ENCODE data around the gene IPO11.
"Not testable (repeated sequence)": the region's sequence is repeated elsewhere in the genome, so short reads cannot be mapped to it uniquely, and the experiment has no call there.

Gene IPO11

GRCh38 chr5:62555930-62556329 lies 143.4 kb downstream of the IPO11 start:
- Histone ChIP-seq H3K9ac (ENCODE audit: low read length) (no peak overlapping the region), H3K36me3 (ENCODE audit: insufficient read depth, low read length) (no peaks in the 10 kb centered on the region), H3K9me3 (ENCODE audit: low read length) (no peaks in the 10 kb centered on the region), H3K4me1 (ENCODE audit: insufficient read depth, low read length) (no peaks in the 10 kb centered on the region), H3K27ac (ENCODE audit: low read depth, low read length) (no peak overlapping the region), H3K27me3 (ENCODE audit: control insufficient read depth in 1 of 2, insufficient read depth in 2 of 2, low read length in 2 of 2) (no peaks in the 10 kb centered on the region), H3K4me3 (ENCODE audit: low read depth in 1 of 2, low read length in 2 of 2) (no peak overlapping the region)

- Histone ChIP-seq H3K27ac (ENCODE audit: low read depth, low read length) (no peak overlapping the region), H3K9ac (ENCODE audit: low read length) (no peak overlapping the region), H3K4me1 (ENCODE audit: insufficient read depth, low read length) (no peaks in the 10 kb centered on the region), H3K27me3 (ENCODE audit: control insufficient read depth in 1 of 2, insufficient read depth in 2 of 2, low read length in 2 of 2) (no peaks in the 10 kb centered on the region), H3K36me3 (ENCODE audit: insufficient read depth, low read length) (no peaks in the 10 kb centered on the region), H3K4me3 (ENCODE audit: low read depth in 1 of 2, low read length in 2 of 2) (no peak overlapping the region), H3K9me3 (ENCODE audit: low read length) (no peaks in the 10 kb centered on the region)
Measured at GRCh38 chr5:62558941-62559340, 146.4 kb downstream of the IPO11 start.

DNA sequence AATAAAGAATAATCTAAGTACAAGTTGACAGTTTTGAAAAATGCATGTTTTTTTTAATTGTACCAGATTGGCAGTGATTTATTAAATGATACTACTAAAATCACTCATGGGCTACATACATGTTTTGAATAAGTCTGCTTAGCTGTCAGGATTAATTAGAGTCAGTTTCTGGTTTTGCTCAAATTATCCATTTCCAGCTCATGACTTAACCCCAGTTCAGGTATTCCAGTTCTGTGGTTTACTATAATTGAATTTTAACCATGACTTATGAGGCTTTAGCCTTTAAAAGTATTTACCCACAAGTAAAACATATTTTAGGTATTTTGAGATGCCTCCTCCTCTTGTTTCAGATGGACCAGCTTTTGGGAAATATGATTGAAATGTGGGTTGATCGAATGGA lies 148.2 kb downstream of the IPO11 start:
- Histone ChIP-seq H3K9ac (ENCODE audit: low read length) (no peak overlapping the region), H3K4me1 (ENCODE audit: insufficient read depth, low read length) (no peaks in the 10 kb centered on the region), H3K9me3 (ENCODE audit: low read length) (no peaks in the 10 kb centered on the region), H3K36me3 (ENCODE audit: insufficient read depth, low read length) (no peaks in the 10 kb centered on the region), H3K27ac (ENCODE audit: low read depth, low read length) (no peak overlapping the region), H3K27me3 (ENCODE audit: control insufficient read depth in 1 of 2, insufficient read depth in 2 of 2, low read length in 2 of 2) (no peaks in the 10 kb centered on the region), H3K4me3 (ENCODE audit: low read depth in 1 of 2, low read length in 2 of 2) (no peak overlapping the region)

DNA sequence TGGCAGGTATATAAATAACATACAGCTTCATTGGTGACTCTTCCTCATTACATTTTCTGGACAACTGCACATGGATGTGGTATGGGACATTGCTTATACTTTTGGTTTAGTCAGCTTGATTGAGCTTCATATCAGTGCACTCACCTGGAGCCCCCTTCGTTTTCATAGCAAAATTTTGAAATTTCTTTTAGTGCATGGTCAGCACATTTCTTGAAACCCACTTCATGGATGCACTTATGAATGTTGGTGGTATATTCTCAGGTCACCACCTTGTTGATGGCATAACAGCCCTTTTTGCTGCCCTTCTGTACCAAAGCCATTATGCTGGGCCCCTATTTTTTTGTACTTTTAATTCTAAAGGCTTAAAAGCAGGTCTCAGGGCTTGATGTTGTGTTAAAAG lies 149.3 kb downstream of the IPO11 start:
- Histone ChIP-seq H3K9me3 (ENCODE audit: low read length) (no peaks in the 10 kb centered on the region), H3K9ac (ENCODE audit: low read length) (no peak overlapping the region), H3K4me3 (ENCODE audit: low read depth in 1 of 2, low read length in 2 of 2) (no peak overlapping the region), H3K27me3 (ENCODE audit: control insufficient read depth in 1 of 2, insufficient read depth in 2 of 2, low read length in 2 of 2) (no peaks in the 10 kb centered on the region), H3K36me3 (ENCODE audit: insufficient read depth, low read length) (no peaks in the 10 kb centered on the region), H3K4me1 (ENCODE audit: insufficient read depth, low read length) (no peaks in the 10 kb centered on the region), H3K27ac (ENCODE audit: low read depth, low read length) (no peak overlapping the region)

DNA sequence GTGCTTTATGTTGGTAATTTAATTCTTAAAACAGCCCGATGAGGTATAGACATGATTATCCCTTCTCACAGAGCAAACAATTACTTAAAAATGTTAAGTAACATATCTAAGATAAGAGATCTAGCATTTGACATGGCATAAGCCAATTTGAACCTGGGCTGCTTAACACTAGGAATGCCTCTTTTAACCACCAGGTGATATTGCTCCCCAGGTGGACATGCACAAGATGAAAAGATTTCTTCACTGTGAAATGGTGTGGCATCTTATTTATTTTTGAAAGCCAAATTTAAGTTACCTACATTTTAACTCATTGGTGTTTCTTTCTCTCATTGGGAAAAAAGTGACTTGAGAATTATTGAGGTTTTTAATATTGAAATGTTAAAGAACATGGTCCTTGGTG lies 150.3 kb downstream of the IPO11 start:
- Histone ChIP-seq H3K9me3 (ENCODE audit: low read length) (no peaks in the 10 kb centered on the region), H3K27me3 (ENCODE audit: control insufficient read depth in 1 of 2, insufficient read depth in 2 of 2, low read length in 2 of 2) (no peaks in the 10 kb centered on the region), H3K9ac (ENCODE audit: low read length) (no peak overlapping the region), H3K4me1 (ENCODE audit: insufficient read depth, low read length) (no peaks in the 10 kb centered on the region), H3K27ac (ENCODE audit: low read depth, low read length) (no peak overlapping the region), H3K36me3 (ENCODE audit: insufficient read depth, low read length) (no peaks in the 10 kb centered on the region), H3K4me3 (ENCODE audit: low read depth in 1 of 2, low read length in 2 of 2) (no peak overlapping the region)

DNA sequence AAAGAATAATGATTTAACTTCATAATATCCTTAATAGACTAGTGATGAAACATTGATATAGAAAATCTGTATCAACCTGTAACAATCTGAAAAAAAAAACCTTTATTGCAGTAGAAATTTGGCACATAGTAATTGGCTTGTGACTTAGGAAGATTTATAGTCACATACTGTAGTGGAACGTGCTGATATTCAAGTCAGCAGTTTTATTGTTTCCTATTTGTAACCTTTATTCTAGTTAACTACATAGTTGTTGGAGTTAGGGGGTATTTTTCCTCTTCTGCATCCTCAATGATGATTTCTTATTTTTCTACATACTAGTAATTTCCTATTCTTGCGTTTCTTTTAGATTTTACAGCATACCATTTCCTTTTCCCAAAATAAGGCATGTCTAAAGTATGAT lies 151.5 kb downstream of the IPO11 start:
- Histone ChIP-seq H3K27ac (ENCODE audit: low read depth, low read length) (no peak overlapping the region), H3K4me1 (ENCODE audit: insufficient read depth, low read length) (no peaks in the 10 kb centered on the region), H3K27me3 (ENCODE audit: control insufficient read depth in 1 of 2, insufficient read depth in 2 of 2, low read length in 2 of 2) (no peaks in the 10 kb centered on the region), H3K36me3 (ENCODE audit: insufficient read depth, low read length) (no peaks in the 10 kb centered on the region), H3K9me3 (ENCODE audit: low read length) (no peaks in the 10 kb centered on the region), H3K4me3 (ENCODE audit: low read depth in 1 of 2, low read length in 2 of 2) (no peak overlapping the region), H3K9ac (ENCODE audit: low read length) (no peak overlapping the region)

DNA sequence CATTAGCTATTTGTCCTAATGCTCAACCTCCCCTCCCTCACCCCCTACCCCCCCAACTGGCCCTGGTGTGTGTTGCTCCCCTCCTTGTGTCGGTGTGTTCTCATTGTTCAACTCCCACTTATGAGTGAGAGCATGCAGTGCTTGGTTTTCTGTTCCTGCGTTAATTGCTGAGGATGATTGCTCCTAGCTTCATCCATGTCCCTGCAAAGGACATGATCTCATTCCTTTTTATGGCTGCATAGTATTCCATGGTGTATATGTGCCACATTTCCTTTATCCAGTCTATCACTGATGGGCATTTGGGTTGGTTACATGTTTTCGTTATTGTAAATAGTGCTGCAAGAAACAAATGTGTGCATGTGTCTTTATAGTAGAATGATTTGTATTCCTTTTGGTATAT lies 153.2 kb downstream of the IPO11 start:
- H3K9ac ChIP-seq (ENCODE audit: low read length); H3K27me3 ChIP-seq (ENCODE audit: control insufficient read depth in 1 of 2, insufficient read depth in 2 of 2, low read length in 2 of 2); H3K4me1 ChIP-seq (ENCODE audit: insufficient read depth, low read length); H3K9me3 ChIP-seq (ENCODE audit: low read length); H3K27ac ChIP-seq (ENCODE audit: low read depth, low read length); H3K4me3 ChIP-seq (ENCODE audit: low read depth in 1 of 2, low read length in 2 of 2); H3K36me3 ChIP-seq (ENCODE audit: insufficient read depth, low read length): not testable (repeated sequence)

GRCh38 chr5:62568143-62568542 lies 155.6 kb downstream of the IPO11 start:
- H3K36me3 ChIP-seq (ENCODE audit: insufficient read depth, low read length), result no peaks in the 10 kb centered on the region
- no peaks in the 10 kb centered on the region for H3K27me3 ChIP-seq (ENCODE audit: control insufficient read depth in 1 of 2, insufficient read depth in 2 of 2, low read length in 2 of 2)
- no peak overlapping the region for H3K9ac ChIP-seq (ENCODE audit: low read length)
- no peaks in the 10 kb centered on the region for H3K4me1 ChIP-seq (ENCODE audit: insufficient read depth, low read length)
- H3K4me3 ChIP-seq (ENCODE audit: low read depth in 1 of 2, low read length in 2 of 2), result no peak overlapping the region
- no peaks in the 10 kb centered on the region for H3K9me3 ChIP-seq (ENCODE audit: low read length)
- no peak overlapping the region for H3K27ac ChIP-seq (ENCODE audit: low read depth, low read length)

DNA sequence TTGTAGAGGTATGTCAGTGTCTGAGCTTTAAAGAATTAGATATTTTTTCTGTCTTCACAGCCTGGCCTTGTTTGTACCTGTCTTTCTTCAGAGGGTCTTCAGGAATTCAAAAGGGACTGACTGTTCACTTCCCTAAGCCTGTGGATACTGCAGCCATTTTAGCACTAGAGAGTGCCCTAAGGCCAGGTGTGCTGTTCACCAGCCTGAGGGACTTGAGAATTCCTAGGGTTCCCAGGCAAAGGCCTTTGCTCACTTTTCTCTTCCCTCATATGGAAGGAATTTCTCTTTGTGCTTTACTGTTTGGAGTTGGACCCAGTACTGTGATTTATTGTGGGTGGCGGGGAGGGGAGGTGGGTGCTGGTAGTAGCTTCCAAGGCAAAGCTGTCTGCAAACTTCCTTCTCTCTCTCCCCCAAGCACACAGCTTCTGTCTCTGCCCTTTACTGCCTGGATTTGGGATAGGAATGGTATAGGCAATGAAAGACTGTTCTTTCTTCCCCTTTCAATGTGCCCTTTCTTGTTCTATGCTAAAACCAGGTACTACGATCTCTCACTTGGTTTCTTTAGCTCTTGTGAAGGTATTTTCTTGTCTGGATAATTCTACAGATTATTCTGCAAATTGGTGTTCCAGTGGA lies 156.4 kb downstream of the IPO11 start:
- Histone ChIP-seq H3K9ac (ENCODE audit: low read length) (no peak overlapping the region), H3K36me3 (ENCODE audit: insufficient read depth, low read length) (no peaks in the 10 kb centered on the region), H3K4me1 (ENCODE audit: insufficient read depth, low read length) (no peaks in the 10 kb centered on the region), H3K27ac (ENCODE audit: low read depth, low read length) (no peak overlapping the region), H3K27me3 (ENCODE audit: control insufficient read depth in 1 of 2, insufficient read depth in 2 of 2, low read length in 2 of 2) (no peaks in the 10 kb centered on the region), H3K9me3 (ENCODE audit: low read length) (no peaks in the 10 kb centered on the region), H3K4me3 (ENCODE audit: low read depth in 1 of 2, low read length in 2 of 2) (no peak overlapping the region)

GRCh38 chr5:62569470-62569869 lies 156.9 kb downstream of the IPO11 start:
- H3K9ac ChIP-seq (ENCODE audit: low read length), result no peak overlapping the region
- H3K4me1 ChIP-seq (ENCODE audit: insufficient read depth, low read length), result no peaks in the 10 kb centered on the region
- H3K27me3 ChIP-seq (ENCODE audit: control insufficient read depth in 1 of 2, insufficient read depth in 2 of 2, low read length in 2 of 2), result no peaks in the 10 kb centered on the region
- no peaks in the 10 kb centered on the region for H3K9me3 ChIP-seq (ENCODE audit: low read length)
- H3K36me3 ChIP-seq (ENCODE audit: insufficient read depth, low read length), result no peaks in the 10 kb centered on the region
- H3K4me3 ChIP-seq (ENCODE audit: low read depth in 1 of 2, low read length in 2 of 2), result no peak overlapping the region
- H3K27ac ChIP-seq (ENCODE audit: low read depth, low read length), result no peak overlapping the region

- no peaks in the 10 kb centered on the region for H3K9me3 ChIP-seq (ENCODE audit: low read length)
- H3K36me3 ChIP-seq (ENCODE audit: insufficient read depth, low read length), result no peaks in the 10 kb centered on the region
- no peak overlapping the region for H3K27ac ChIP-seq (ENCODE audit: low read depth, low read length)
- no peaks in the 10 kb centered on the region for H3K27me3 ChIP-seq (ENCODE audit: control insufficient read depth in 1 of 2, insufficient read depth in 2 of 2, low read length in 2 of 2)
- H3K4me3 ChIP-seq (ENCODE audit: low read depth in 1 of 2, low read length in 2 of 2), result no peak overlapping the region
- no peak overlapping the region for H3K9ac ChIP-seq (ENCODE audit: low read length)
- no peaks in the 10 kb centered on the region for H3K4me1 ChIP-seq (ENCODE audit: insufficient read depth, low read length)
Measured at GRCh38 chr5:62572918-62573514, 160.5 kb downstream of the IPO11 start.

DNA sequence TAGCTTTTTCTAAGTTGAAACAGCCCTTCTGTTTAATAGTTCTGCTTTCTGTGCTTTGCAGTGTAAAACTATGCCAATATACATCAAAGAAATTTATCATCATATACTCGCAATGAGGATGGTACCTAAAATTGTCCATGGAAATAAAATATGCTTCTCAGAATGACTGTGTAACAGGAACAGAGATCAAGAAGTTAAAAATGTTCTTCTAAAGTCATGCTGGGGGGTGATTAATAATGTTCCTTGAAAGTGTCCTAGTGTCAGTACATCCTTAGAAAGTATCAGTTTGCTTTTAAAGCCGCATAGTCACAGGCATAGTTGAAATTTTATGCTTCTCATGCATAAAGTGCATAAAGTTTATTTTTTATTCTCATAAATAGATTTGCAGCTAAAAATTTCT lies 162.0 kb downstream of the IPO11 start:
- no peaks in the 10 kb centered on the region for H3K9me3 ChIP-seq (ENCODE audit: low read length)
- H3K27me3 ChIP-seq (ENCODE audit: control insufficient read depth in 1 of 2, insufficient read depth in 2 of 2, low read length in 2 of 2), result no peaks in the 10 kb centered on the region
- H3K27ac ChIP-seq (ENCODE audit: low read depth, low read length), result no peak overlapping the region
- H3K9ac ChIP-seq (ENCODE audit: low read length), result no peak overlapping the region
- no peaks in the 10 kb centered on the region for H3K4me1 ChIP-seq (ENCODE audit: insufficient read depth, low read length)
- no peaks in the 10 kb centered on the region for H3K36me3 ChIP-seq (ENCODE audit: insufficient read depth, low read length)
- no peak overlapping the region for H3K4me3 ChIP-seq (ENCODE audit: low read depth in 1 of 2, low read length in 2 of 2)

Measured in muscle layer of colon (tissue), 2 donors.